ENCODE data around the gene CACNA1I.

CACNA1I gene

GRCh38 chr22:39618996-39619530, 48.5 kb downstream of the CACNA1I start:
- no peak for TF ChIP-seq CTCF (IDR thresholded peaks at IDR 0.05; ENCODE audit: poor library complexity, severe bottlenecking)
- H3K4me1 ChIP-seq (ENCODE audit: insufficient read depth, poor library complexity, severe bottlenecking): no peaks in the 10 kb centered on the region
- no peak overlapping the region for H3K4me3 ChIP-seq (ENCODE audit: severe bottlenecking)
- H3K36me3 ChIP-seq (ENCODE audit: low read depth): no peaks in the 10 kb centered on the region
- ATAC-seq (ENCODE audit: low read depth): no peak
- DNase-seq (ENCODE audit: low spot score): no peak
- H3K27me3 ChIP-seq (ENCODE audit: insufficient read depth, poor library complexity, severe bottlenecking): no peaks in the 10 kb centered on the region
- no peaks in the 10 kb centered on the region for H3K9me3 ChIP-seq (ENCODE audit: severe bottlenecking)
- H3K27ac ChIP-seq (ENCODE audit: poor library complexity, severe bottlenecking): no peak overlapping the region

- no peaks in the 10 kb centered on the region for H3K4me1 ChIP-seq (ENCODE audit: insufficient read depth, poor library complexity, severe bottlenecking)
- no peak for ATAC-seq (ENCODE audit: low read depth)
- H3K27me3 ChIP-seq (ENCODE audit: insufficient read depth, poor library complexity, severe bottlenecking): no peaks in the 10 kb centered on the region
- DNase-seq (ENCODE audit: low spot score): no peak
- no peak overlapping the region for H3K4me3 ChIP-seq (ENCODE audit: severe bottlenecking)
- H3K36me3 ChIP-seq (ENCODE audit: low read depth): no peaks in the 10 kb centered on the region
- TF ChIP-seq CTCF (IDR thresholded peaks at IDR 0.05; ENCODE audit: poor library complexity, severe bottlenecking): no peak
- H3K27ac ChIP-seq (ENCODE audit: poor library complexity, severe bottlenecking): no peak overlapping the region
- no peaks in the 10 kb centered on the region for H3K9me3 ChIP-seq (ENCODE audit: severe bottlenecking)
Observed at GRCh38 chr22:39620924-39621690, 50.6 kb downstream of the CACNA1I start.

GRCh38 chr22:39621826-39622225, 51.3 kb downstream of the CACNA1I start:
- ATAC-seq (ENCODE audit: low read depth): no peak
- DNase-seq (ENCODE audit: low spot score): no peak
- Histone ChIP-seq H3K27me3 (ENCODE audit: insufficient read depth, poor library complexity, severe bottlenecking) (no peaks in the 10 kb centered on the region), H3K4me3 (ENCODE audit: severe bottlenecking) (no peak overlapping the region), H3K36me3 (ENCODE audit: low read depth) (no peaks in the 10 kb centered on the region), H3K9me3 (ENCODE audit: severe bottlenecking) (no peaks in the 10 kb centered on the region), H3K4me1 (ENCODE audit: insufficient read depth, poor library complexity, severe bottlenecking) (no peaks in the 10 kb centered on the region), H3K27ac (ENCODE audit: poor library complexity, severe bottlenecking) (no peak overlapping the region)
- TF ChIP-seq CTCF (IDR thresholded peaks at IDR 0.05; ENCODE audit: poor library complexity, severe bottlenecking): no peak

GRCh38 chr22:39622881-39623367, 52.4 kb downstream of the CACNA1I start:
- DNase-seq (ENCODE audit: low spot score): no peak

More at GRCh38 chr22:39622881-39623367, 52.4 kb downstream of the CACNA1I start:
- H3K4me3 ChIP-seq (ENCODE audit: severe bottlenecking): no peak overlapping the region
- H3K27ac ChIP-seq (ENCODE audit: poor library complexity, severe bottlenecking): no peak overlapping the region
- no peaks in the 10 kb centered on the region for H3K36me3 ChIP-seq (ENCODE audit: low read depth)
- no peaks in the 10 kb centered on the region for H3K4me1 ChIP-seq (ENCODE audit: insufficient read depth, poor library complexity, severe bottlenecking)
- no peaks in the 10 kb centered on the region for H3K9me3 ChIP-seq (ENCODE audit: severe bottlenecking)
- H3K27me3 ChIP-seq (ENCODE audit: insufficient read depth, poor library complexity, severe bottlenecking): no peaks in the 10 kb centered on the region
- no peak for ATAC-seq (ENCODE audit: low read depth)
- TF ChIP-seq CTCF (IDR thresholded peaks at IDR 0.05; ENCODE audit: poor library complexity, severe bottlenecking): peak; percentile 25

All from RWPE2 (cell line).